GM18867 (cell line): ENCODE results near the gene PASK.
"Not testable (repeated sequence)": the region's sequence is repeated elsewhere in the genome, so short reads cannot be mapped to it uniquely, and the experiment has no call there.

ENCODE experiments used
- ATAC-seq: cut with Tn5 transposase; IDR thresholded peaks from one replicate; pipeline ENCODE4 v1.9.1; 2021; ENCODE audit warnings: mild to moderate bottlenecking, moderate library complexity; ENCODE audit not compliant: unreplicated experiment

Gene PASK

DNA sequence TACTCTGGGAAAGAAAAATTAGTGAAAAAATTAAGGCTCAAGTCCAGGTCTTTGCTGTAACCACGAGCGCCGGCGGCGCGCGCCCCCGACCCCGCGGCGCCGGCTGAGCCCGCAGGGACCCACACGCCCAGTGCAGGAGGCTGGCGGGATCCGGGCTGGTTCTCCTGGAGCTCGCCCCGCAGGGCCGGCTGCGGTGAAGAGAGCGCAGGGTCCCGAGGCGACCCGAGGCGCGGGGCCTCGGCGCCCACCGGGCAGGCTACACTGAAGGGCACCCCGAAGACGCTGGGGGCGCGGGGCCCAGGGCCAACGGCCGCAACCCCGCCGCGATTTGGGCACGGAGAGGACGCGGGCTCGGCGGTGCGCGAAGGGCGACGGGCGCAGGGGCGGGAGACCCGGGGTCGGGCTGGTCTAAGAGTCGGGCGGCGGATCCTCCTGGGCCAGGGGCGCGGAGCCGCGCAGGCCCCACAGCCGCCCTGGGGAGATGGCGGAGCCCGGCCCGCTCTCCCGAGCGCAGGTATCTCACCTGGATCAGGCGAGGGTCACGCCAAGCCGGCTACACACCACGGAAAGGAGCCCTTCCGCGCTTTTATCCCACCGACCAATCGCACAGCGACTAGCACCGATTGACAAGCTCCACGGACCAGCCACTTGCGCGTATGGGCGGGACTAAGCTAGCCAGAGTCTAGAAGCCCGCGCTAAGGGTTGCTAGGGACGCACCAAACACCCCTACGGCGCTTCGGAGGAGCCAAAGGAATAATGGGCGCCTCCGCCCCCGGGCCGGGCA is at the start of gene PASK:
TSS of gene PASK (minus strand) at position 582 of the 784 bp plus-strand sequence. CDS start 6,440 bp downstream, outside the sequence.
- peak; percentile 78 for ATAC-seq

DNA sequence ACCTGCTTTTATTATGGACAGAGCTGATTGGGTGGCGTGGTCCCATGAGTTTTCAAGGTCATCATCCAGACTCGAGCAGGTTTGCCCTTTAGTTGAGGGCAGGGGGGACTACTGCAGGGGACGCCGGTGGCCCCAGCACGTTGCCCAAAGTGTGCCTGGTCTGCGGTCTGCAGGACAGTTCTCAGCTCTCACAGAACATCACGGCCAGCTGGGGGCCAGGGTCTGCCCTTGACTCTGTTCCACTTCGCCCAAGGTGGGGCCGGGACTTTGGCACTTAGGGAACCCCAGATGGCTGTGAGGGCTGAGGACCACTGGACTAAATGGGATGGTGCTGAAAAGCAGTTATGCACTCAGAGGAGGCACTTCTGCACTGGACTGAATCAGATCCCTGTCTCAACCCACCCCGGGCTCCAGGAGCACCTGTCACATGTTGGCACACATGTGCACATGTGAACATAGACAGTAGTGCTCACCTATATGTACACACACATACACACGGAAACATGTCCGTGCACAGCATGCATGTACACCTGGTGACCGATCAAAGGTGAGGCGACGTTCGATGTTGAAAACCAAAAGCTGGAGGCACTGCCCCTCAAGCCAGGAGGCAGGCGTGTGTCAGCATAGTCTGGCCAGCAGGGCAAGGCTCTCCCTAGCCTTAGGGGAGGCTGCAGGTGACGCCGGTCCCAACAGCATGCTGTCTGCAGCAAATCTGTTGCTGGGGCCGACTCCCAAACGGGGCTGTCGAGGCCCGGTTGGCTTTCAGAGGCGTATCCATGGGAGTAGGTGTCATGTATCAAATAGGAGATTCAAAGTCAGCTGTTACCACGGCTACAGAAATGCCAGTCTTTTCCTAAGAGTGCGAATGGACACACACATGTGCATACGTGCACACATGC is 49.4 kb upstream of the PASK start:
- ATAC-seq, result no peak

DNA sequence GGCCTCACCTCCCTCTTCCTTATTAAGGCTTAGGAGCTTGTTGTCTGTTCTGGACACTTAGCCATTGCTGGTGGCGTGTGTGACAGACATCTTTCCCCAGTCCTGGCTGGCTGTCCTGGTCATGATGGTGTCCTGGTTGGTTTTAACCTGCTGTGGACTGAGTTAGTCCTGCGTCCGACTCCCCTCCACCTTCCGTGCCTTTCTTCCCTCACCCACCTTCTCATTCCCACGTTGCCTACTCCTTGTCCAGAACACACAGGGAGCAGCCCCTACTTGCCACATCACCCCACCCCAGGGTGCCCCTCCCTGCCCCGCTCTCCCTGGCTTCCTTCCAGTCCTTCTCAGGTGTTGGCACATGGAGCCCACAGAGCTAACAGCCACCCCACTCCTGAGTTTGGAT is 48.7 kb upstream of the PASK start:
- no peak for ATAC-seq

DNA sequence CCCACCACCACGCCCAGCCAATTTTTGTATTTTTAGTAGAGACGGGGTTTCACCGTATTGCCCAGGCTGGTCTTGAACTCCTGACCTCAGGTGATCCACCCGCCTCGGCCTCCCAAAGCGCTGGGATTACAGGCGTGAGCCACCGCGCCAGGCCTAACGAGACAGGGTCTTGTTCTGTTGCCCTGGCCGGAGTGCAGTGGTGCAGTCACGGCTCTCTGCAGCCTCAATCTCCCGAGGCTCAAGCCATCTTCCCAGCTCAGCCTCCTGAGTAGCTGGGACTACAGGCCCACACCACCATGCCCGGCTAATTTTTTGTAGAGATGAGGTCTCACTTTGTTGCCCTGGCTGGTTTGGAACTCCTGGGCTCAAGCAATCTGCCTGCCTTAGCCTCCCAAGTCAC is 48.0 kb upstream of the PASK start:
- ATAC-seq, result not testable (repeated sequence)

DNA sequence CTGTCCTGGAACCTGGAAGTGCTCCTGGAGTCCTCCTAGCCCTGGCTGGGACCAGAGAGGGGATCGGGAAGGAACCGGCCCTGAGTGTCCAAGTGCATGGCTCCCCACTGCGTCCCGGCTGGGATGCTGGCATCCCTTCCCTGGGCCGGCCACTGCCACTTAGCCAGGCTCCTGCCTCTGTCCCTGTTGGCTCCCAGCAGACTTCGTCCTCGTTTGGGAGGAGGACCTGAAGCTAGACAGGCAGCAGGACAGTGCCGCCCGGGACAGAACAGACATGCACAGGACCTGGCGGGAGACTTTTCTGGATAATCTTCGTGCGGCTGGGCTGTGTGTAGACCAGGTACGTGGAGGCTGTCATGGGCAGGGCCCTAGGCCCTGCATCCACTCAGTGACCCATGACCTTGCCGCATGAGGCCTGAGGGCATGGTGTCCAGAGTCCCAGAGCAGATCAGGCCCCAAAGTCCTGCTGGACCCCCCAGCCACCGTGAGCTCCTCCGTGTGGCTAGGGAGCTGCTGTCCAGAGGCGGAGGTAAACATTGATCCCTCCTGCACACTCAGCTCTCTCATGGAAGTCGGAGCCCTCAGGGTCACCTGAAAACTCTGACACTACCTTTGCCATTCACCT is 46.3 kb upstream of the PASK start:
- ATAC-seq, result no peak

DNA sequence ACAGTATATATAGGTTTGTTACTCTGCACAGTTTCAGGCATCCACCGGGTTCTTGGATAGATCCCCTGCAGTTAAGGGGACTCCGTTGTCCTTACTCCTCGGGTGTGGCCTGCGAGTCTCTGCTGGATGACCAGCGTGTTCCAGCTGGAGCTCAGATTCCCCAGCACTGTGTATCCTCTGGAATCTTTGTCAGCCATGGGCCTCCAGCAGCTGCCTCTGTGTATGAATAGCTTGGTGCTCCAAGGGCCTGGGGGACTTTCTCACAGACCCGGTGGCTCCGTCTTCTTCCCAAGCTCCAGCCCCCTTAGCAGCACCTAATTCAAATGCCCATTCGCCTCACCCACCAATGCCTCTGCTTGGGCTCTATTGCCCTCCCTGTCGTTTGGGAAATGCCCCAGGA is 45.5 kb upstream of the PASK start:
- ATAC-seq, result no peak

DNA sequence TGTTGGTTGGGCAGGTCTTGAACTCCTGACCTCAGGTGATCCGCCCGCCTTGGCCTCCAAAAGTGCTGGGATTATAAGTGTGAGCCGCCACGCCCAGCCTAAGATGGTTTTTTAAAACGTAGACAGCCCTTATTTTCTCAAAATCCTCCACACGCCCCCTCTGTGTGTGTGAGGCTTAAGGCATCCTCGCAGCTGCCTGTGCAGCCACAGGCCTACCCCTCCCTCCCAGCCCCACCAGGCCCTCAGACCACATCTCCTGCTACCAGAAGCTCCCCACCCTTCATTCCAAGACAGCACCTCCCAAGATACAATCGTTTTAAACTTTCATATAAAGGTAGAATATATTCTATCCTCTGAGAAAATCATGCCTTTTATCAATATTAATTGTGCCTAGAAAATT is 44.0 kb upstream of the PASK start:
- no peak for ATAC-seq

DNA sequence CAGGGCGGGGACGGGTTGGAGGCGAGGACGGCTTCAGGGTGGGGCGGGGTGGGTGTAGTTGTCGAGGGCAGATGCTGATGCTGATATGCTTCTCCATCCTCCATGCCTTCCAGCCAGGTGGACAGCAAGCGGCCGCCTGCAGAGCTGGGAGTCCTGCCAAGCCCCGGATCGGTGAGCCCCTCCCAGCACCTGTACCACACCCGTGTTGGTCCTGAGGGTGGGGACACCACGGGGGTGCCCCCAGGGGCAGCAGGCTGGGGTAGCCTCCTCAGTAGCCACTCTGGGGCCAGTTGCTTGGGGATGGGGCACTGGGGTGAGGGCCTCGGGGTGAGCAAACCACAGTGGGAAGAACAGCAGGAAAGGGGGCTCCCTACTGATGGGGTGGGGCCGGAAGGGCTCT is 41.8 kb upstream of the PASK start:
- ATAC-seq, result no peak

DNA sequence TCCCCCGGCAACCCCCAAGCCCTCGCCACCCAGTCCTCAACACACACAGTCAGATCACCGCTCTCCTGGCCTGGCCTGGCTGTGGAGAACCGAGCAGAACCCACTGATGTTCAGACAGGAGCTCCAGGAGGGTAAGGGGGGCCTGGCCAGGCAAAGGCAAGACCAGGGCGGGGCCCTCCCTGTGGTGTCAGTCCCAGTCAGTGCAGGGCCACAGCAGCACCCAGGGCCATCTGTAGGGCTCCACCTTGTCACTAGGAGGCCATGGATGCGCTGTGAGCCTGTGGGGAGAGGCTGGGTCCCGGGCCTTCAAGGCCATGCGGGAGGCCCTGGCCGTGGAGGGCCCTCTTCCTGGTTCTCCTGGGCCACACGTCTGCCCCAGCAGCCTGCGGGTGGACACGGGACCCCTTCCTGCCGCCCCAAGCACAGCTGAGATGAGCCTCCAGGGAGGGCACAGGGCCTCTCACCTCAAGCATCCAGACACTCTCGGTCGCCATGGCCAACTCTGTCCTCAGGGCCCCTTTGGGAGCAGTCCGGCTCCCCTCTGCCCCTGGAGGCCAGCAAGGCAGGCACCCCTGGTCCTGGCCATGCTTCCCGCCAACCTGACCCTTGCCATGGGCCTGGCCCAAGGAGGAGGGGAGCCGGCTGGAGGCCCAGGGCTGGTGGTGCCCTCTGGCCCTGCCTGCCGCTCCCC is 41.2 kb upstream of the PASK start:
- ATAC-seq, result no peak

DNA sequence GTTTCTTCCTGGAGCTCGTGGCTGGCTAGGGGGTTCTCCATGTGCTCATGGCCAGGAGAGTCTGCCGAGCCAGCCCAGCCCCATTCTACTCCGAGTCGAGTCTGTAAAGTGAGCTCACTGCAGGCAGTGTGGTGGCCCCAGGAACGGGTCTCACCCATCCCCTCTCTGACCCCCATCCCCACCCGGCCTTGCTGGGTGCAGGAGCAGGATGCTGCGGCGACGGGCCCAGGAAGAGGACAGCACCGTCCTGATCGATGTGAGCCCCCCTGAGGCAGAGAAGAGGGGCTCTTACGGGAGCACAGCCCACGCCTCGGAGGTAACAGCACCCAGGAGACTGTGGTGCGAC is 40.6 kb upstream of the PASK start:
- ATAC-seq, result no peak

DNA sequence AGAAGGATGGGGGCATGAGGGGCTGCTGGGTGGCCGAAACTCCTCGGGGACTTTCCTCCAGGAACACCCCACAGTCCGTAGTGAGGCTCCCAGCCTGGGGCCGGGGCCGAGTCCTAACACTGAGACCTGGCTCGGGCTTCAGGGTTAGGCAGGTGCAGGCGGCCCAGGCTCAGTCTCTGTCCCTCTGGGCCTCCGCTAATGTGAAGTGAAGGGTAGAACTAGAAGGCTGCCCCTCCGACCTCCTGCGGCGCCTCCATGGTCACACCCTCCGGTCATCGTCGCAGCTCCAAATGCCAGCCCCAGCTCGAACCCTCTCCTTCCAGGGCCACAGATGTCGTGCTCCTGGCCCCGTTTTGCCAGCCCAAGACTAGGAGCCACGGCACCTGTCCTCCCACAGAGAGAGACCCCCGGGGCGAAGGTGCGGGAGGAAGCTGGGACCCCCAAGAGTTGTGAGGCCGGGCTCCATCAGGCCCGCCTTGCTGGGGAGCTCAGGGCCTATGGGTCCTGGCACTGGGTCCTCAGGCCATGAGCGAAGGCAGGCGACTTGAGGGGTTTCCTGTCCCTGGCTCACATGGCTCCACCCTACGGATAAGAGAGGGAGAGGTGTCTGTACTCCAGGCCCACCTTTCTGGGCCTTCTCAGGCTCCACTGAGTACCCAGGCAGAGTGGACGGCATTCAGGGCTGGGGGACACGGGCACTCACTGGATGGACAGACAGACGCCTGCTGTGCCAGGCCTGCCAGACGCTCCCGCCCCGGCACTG is 40.0 kb upstream of the PASK start:
- ATAC-seq, result no peak

DNA sequence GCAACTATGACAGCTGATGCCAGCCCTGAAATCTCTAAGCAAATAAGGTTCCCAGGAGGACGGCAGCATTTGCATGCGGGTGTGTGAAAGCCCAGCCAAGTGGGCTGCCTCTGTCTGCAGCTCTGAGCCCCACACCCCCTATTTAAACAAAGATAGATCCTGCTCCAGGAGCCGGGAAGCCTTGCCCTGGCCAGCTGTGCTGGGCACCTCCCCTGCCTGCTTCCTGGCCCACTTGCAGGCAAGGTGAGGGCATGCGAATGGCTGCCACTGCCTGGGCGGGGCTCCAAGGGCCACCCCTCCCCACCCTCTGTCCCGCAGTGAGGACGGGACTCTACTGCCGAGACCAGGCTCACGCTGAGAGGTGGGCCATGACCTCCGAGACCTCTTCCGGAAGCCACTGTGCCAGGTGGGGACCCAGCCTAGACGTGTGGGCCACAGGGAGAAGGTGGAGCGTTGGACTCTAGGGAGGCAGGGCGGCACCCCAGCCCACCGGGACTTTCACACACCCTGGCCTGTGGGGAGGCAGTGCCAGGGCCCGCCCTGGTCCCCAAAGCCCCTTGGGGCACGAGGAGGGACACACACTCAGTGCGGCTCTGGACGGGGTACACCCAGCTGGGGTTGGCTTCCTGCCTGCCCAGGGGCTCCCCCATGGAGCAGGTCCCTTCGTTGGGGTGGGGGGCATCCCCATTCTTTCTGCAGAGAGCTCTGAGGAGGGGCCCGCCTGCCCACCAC is 39.3 kb upstream of the PASK start, which contains the start of gene ANO7:
TSS of gene ANO7 (plus strand) at position 317 of the 732 bp plus-strand sequence. CDS start 1,387 bp downstream, outside the sequence.
- no peak for ATAC-seq

DNA sequence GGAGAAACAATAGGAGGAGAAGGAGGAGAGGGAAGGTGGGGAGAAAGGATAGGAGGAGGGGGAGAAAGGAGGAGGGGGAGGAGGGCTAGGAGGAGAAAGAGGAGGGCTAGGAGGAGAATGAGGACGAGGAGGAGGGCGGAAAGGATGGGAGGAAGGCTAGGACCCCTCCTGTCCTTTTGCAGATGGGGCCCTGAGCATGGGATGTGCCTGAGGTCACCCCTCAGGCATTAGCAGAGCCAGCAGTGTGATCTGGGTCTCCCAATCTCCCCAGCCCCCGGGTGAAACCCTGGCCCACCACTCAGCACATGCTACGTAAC is 38.6 kb upstream of the PASK start:
- no peak for ATAC-seq

DNA sequence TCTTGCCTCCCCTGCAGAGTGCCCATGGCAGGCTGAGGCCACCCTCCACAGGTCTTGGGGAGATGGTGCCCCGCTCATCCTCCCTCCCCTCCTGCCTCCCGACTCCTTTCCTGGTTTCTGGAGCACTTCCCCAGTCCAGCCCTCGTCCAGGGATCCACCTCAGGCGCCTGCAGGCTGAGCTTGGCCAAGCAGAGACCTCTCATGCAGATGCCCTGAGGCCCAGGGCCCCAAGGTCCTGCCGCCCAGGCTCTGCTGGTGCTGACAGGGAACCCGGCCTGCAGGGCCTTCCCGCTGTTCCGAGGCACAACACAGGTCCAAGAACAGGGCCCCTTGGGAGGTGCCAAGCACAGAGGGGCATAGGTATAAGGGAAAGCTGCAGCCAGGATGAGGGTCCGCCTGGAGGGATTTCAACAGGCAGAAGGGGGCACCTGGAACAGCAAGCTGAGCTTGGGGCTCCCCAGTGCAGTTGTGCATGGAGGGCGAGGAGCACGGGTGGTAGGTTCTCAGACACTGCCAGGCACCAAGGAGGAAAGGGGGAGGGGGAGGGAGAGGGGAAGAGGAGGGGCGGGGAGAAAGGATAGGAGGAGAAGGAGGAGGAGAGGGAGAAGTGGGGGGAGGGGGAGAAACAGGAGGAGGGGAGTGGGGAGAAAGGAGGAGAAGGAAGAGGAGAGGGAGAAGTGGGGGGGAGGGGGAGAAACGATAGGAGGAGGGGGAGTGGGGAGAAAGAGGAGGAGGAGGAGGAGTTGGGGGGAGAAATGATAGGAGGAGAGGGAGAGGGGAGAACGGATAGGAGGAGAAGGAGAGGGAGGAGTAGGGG is 38.0 kb upstream of the PASK start:
- no peak for ATAC-seq

DNA sequence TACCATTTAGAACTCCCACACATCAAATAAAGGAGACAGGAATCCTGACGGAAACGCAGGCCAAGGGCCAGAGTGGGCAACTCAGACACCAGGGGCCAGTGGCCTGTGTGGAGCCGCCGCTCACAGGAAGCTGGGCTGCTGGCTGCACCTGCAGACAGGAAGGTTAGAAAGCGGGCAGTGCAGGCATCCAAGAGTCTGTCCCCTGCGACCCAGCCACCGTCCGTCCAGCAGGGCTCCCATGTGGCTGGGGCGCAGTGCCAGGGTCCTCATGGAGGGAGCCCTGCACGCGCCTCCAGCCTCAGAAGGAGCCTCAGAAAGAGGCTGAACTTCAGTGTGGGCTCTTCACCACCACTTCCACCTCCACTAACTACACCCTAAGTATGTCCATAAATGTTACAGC is 36.7 kb upstream of the PASK start:
- ATAC-seq, result no peak

DNA sequence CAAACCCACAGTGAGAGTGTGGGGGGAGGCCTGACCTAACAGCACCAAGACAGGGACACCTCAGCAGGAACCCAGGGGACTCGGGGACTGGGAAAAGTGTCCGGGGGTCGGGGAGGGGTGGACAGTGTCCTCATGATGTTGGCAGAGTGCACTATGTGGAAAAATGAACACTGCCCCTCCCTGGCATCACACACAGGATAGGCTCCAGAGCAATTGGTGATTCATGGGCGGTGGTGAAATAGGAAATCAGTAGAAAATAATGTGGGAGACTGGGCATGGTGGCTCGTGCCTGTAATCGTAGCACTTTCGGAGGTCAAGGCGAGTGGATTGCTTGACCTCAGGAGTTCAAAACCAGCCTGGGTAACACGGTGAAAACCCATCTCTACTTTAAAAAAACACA is 35.6 kb upstream of the PASK start:
- ATAC-seq, result no peak

DNA sequence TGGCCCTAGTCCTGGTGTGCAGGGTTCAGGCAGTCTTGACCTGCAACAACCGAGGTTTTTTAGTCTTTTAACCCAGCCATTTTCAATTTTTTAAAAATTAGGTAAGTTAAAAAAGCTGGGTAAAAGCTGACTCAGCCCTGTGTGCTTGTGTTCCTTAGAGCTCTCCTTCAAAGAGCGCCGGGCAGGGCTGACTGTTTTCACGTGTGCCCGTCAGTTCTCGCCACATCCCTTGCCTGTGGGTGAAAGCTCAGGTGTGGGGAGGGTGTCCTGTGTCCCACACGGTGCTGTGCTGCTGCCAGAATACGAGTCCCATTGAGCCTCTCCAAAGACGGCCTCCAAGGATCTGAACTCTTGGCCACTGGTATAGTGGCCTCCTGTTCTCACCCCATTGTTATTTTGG is 33.9 kb upstream of the PASK start:
- ATAC-seq, result no peak

DNA sequence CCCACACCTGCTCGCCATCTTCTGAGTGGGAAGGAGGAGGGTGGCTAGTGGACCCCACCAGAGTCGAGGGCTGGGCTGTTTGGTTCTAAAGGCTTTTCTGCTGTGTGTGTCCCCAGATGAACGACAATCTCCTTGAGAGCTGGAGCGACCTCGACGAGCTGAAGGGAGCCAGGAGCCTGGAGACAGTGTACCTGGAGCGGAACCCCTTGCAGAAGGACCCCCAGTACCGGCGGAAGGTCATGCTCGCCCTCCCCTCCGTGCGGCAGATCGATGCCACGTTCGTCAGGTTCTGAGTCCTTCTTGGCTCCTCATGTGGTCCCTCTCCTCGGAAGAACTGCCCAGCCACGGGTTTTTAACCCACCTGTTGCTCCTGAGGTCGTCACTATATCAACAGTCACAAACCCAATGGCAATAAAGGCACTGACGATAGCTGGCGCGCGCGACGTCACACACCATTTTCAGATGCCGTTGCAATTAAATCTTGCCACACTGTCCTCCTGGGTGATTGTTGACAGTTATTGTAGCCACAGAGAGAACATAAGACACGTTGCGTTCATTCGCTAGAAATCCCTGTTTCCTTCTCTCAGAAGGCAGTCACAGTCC is 33.4 kb upstream of the PASK start:
- ATAC-seq, result no peak

DNA sequence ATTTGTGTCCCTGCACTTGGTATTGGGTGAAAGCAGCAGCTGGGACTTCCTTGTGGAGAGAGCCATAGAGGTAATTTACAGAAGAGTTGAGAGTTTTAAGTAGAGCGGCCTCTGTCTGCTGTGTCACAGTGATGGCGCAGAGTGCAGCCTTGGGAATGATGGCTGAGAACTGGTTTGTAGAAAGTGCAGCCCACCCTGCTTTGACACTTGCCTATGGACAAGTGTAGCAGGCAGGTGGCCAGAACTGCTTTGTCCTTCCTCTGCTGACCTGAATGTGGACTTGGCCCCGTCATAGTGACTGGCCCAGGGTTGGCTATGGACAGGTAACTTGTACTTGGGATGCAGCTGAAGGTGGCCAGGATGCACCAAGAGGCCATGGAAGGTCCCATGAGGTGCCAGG is 32.9 kb upstream of the PASK start:
- no peak for ATAC-seq
